ENCODE data around the gene CDRT4.

DNA sequence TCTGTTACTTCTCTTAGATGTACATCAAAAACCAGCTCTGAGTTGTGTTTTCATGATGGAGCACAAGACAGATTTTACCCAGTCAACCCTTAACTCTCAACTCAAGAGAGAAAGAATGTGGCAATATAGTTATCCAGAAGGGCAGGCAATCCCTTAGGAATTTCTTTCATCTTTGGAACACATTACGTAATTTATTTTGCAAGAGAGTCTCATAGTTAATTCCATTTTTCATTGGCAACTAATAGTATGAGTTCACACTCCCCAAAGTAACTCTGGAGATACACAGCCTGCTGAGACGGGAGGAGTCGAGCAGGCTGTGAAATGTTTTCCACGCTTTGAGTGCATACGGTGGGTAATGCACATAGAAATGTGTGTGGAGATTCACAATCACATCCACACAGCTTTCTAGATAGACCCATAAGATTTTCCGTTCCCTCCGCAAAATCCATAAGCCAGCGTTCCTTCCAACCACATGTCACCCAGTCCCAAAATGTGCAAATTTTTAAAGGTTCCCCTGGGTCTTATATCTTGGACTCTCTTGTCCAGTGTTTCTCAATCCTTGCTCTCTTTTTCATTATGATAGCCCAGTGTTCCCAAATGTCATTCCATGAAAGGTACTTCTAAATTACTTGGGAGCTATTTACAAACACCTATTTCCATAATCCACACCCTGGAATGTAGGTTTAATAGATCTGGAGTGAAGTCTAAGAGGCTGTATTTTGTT is 8.4 kb upstream of the CDRT4 start:
- TF ChIP-seq, protein P1, sequence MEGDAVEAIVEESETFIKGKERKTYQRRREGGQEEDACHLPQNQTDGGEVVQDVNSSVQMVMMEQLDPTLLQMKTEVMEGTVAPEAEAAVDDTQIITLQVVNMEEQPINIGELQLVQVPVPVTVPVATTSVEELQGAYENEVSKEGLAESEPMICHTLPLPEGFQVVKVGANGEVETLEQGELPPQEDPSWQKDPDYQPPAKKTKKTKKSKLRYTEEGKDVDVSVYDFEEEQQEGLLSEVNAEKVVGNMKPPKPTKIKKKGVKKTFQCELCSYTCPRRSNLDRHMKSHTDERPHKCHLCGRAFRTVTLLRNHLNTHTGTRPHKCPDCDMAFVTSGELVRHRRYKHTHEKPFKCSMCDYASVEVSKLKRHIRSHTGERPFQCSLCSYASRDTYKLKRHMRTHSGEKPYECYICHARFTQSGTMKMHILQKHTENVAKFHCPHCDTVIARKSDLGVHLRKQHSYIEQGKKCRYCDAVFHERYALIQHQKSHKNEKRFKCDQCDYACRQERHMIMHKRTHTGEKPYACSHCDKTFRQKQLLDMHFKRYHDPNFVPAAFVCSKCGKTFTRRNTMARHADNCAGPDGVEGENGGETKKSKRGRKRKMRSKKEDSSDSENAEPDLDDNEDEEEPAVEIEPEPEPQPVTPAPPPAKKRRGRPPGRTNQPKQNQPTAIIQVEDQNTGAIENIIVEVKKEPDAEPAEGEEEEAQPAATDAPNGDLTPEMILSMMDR (IDR thresholded peaks at IDR 0.05), result no peak
- TF ChIP-seq POLR2AphosphoS5 (IDR thresholded peaks at IDR 0.05) (no peak), POLR2A (IDR thresholded peaks at IDR 0.05) (no peak), EP300 (IDR thresholded peaks at IDR 0.05) (no peak)
